Pons (tissue), 1 donor: ENCODE measurements around the gene ARHGAP29.

Source experiments
- DNase-seq: peaks from one replicate; pipeline ENCODE4 v3.0.0-alpha.2; 2016; ENCODE audit warnings: low spot score

Gene ARHGAP29

GRCh38 chr1:94124538-94124937 is 112.8 kb downstream of the ARHGAP29 start:
- no peak for DNase-seq

GRCh38 chr1:94122201-94122970 is 115.0 kb downstream of the ARHGAP29 start:
- no peak for DNase-seq
